ENCODE data around the gene EP400.

DNA sequence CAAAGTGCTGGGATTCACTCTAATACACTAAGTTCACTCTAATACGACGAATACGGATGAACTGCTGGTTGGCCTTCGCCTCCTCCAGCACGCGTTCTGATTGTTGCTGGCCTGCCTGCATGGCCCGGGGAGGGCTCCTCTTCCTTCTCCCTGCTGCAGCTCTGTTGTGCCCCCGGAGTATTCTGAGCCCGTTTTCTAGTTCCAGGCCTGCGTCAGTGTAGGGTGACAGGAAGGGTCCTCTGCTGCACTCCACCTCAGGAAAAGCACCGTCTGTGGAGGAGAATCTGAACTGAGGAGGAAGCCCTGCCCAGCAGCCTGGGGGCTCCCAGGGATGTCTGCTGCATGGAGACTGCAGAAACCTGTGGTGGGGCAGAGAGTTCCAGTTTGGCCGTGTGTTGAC, 150.0 kb downstream of the EP400 start:
- TF ChIP-seq, protein P1, sequence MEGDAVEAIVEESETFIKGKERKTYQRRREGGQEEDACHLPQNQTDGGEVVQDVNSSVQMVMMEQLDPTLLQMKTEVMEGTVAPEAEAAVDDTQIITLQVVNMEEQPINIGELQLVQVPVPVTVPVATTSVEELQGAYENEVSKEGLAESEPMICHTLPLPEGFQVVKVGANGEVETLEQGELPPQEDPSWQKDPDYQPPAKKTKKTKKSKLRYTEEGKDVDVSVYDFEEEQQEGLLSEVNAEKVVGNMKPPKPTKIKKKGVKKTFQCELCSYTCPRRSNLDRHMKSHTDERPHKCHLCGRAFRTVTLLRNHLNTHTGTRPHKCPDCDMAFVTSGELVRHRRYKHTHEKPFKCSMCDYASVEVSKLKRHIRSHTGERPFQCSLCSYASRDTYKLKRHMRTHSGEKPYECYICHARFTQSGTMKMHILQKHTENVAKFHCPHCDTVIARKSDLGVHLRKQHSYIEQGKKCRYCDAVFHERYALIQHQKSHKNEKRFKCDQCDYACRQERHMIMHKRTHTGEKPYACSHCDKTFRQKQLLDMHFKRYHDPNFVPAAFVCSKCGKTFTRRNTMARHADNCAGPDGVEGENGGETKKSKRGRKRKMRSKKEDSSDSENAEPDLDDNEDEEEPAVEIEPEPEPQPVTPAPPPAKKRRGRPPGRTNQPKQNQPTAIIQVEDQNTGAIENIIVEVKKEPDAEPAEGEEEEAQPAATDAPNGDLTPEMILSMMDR (IDR thresholded peaks at IDR 0.05; ENCODE audit: low read depth, low read length): no peak
- TF ChIP-seq EZH2phosphoT487 (IDR thresholded peaks at IDR 0.05; ENCODE audit: low read depth): no peak

Measured in OCI-LY3 (cell line).